Suppressor macrophage treated with lipopolysaccharide for 1 hour (primary cell): Measurements from ENCODE around the gene CLCN4.

Experiments
- DNase-seq, 3 donors: peaks; one replicate each; pipeline ENCODE4 v3.0.0-alpha.2; 2020 to 2022

CLCN4 gene

GRCh38 chrX:10130354-10130753 is 26.4 kb upstream of the CLCN4 start:
- no peak for DNase-seq

GRCh38 chrX:10133980-10134676 is 22.6 kb upstream of the CLCN4 start:
- no peak for DNase-seq

GRCh38 chrX:10134921-10135320 is 21.9 kb upstream of the CLCN4 start:
- no peak for DNase-seq

GRCh38 chrX:10135561-10136399 is 21.0 kb upstream of the CLCN4 start:
- DNase-seq = no peak

- DNase-seq = no peak
Observed at GRCh38 chrX:10138726-10139125, 18.0 kb upstream of the CLCN4 start.

GRCh38 chrX:10140264-10140663 is 16.5 kb upstream of the CLCN4 start:
- DNase-seq = no peak

- peak; percentile 62 to 73 (median 65) for DNase-seq
Observed at GRCh38 chrX:10142041-10142599, 14.7 kb upstream of the CLCN4 start.

GRCh38 chrX:10143071-10143983 is 13.4 kb upstream of the CLCN4 start:
- no peak for DNase-seq

GRCh38 chrX:10146346-10146745 is 10.4 kb upstream of the CLCN4 start:
- no peak for DNase-seq

- no peak for DNase-seq
Observed at GRCh38 chrX:10152086-10152485, 4.7 kb upstream of the CLCN4 start.

- DNase-seq = no peak
Observed at GRCh38 chrX:10155137-10155536, 1.6 kb upstream of the CLCN4 start.

- DNase-seq = no peak
Observed at GRCh38 chrX:10157032-10157341, 212 bp downstream of the CLCN4 start.

- DNase-seq = no peak
Observed at GRCh38 chrX:10157543-10157942, 768 bp downstream of the CLCN4 start.

- DNase-seq = no peak
Observed at GRCh38 chrX:10158279-10159144, 1.7 kb downstream of the CLCN4 start.

GRCh38 chrX:10159145-10159468 is 2.3 kb downstream of the CLCN4 start:
- peak in 1 of 3 donors; percentile 10 for DNase-seq

- no peak for DNase-seq
Observed at GRCh38 chrX:10160211-10160610, 3.4 kb downstream of the CLCN4 start.

GRCh38 chrX:10163031-10163430 is 6.3 kb downstream of the CLCN4 start:
- no peak for DNase-seq

- no peak for DNase-seq
Observed at GRCh38 chrX:10164879-10165278, 8.1 kb downstream of the CLCN4 start.

- peak; percentile 35 to 52 (median 49) for DNase-seq
Observed at GRCh38 chrX:10165580-10166247, 8.9 kb downstream of the CLCN4 start.

- no peak for DNase-seq
Observed at GRCh38 chrX:10166248-10166716, 9.5 kb downstream of the CLCN4 start.

GRCh38 chrX:10166731-10167151 is 10.0 kb downstream of the CLCN4 start:
- DNase-seq = peak; percentile 47 to 73 (median 65)
